OCI-LY7 (cell line): ENCODE measurements around the gene ZNHIT3. TPM values are rescaled to one million over a fixed set of nuclear protein-coding genes. Genes with fewer than 3 reads are reported as not detected.
A peak's percentile ranks its signal among the peaks of the same experiment; 100 is the strongest.
"Not testable (repeated sequence)": the region's sequence is repeated elsewhere in the genome, so short reads cannot be mapped to it uniquely, and the experiment has no call there.

Source experiments
- Bru-seq: library from RNA; stranded (reverse); fragments of 400-500 nt; gene quantifications from one replicate; lab custom pipeline; 2021; lab: Mats Ljungman, UMichigan
- BruChase-seq, 2 experiments: library from RNA; stranded (reverse); fragments of 400-500 nt; gene quantifications; one replicate each; lab custom pipeline; 2021; lab: Mats Ljungman, UMichigan
- BruUV-seq: library from RNA; stranded (reverse); fragments of 400-500 nt; replicated peaks from 2 replicates; lab custom pipeline; 2021; lab: Mats Ljungman, UMichigan
- CTCF ChIA-PET: fragments of 300-600 bp; sonication (Branson Sonifier 250); formaldehyde crosslinking; loops from one replicate; lab custom pipeline; 2022; ENCODE audit warnings: antibody characterized with exemption; ENCODE audit not compliant: unreplicated experiment; lab: Charles Lee
- POLR2A ChIA-PET: fragments of 300-600 bp; sonication (Branson Sonifier 250); formaldehyde crosslinking; loops from one replicate; lab custom pipeline; 2022; ENCODE audit warnings: antibody characterized with exemption; lab: Charles Lee
- DNase-seq: peaks from one replicate; pipeline ENCODE4 v3.0.0-alpha.2; 2015; ENCODE audit warnings: low spot score
- H2AFZ ChIP-seq: fragments of 200-600 bp; sonication (generic), shearing (Covaris generic); 2 replicates; pipeline ENCODE4 v1.6.1; 2014; ENCODE audit warnings: mild to moderate bottlenecking, antibody characterized with exemption, low read length, moderate library complexity
- H3K27ac ChIP-seq: fragments of 200-600 bp; sonication (generic); 2 replicates; pipeline ENCODE4 v1.5.1; 2014; ENCODE audit warnings: mixed run types, low read depth, mild to moderate bottlenecking, moderate library complexity, low read length, inconsistent platforms; ENCODE audit not compliant: poor library complexity, severe bottlenecking
- H3K36me3 ChIP-seq: fragments of 200-600 bp; sonication (generic); 2 replicates; pipeline ENCODE4 v1.6.1; 2014; ENCODE audit warnings: mild to moderate bottlenecking, antibody characterized with exemption, low read length, moderate library complexity, mixed read lengths; ENCODE audit not compliant: insufficient read depth
- H3K4me1 ChIP-seq: fragments of 200-600 bp; sonication (generic); 2 replicates; pipeline ENCODE4 v1.5.1; 2014; ENCODE audit warnings: mild to moderate bottlenecking, low read length; ENCODE audit not compliant: insufficient read depth, poor library complexity, severe bottlenecking
- H3K4me2 ChIP-seq: fragments of 200-600 bp; sonication (generic); 2 replicates; pipeline ENCODE4 v1.6.1; 2014; ENCODE audit warnings: mild to moderate bottlenecking, low read length
- H3K4me3 ChIP-seq: fragments of 200-600 bp; sonication (generic); 2 replicates; pipeline ENCODE4 v1.5.1; 2014; ENCODE audit warnings: mild to moderate bottlenecking, low read depth, low read length; ENCODE audit not compliant: poor library complexity, severe bottlenecking
- H3K79me2 ChIP-seq: fragments of 200-600 bp; sonication (generic); 2 replicates; pipeline ENCODE4 v1.6.1; 2016; ENCODE audit warnings: low read depth, mild to moderate bottlenecking, low read length, moderate library complexity, mixed read lengths; ENCODE audit not compliant: insufficient read depth
- H3K9me2 ChIP-seq: fragments of 200-600 bp; sonication (generic); 2 replicates; pipeline ENCODE4 v1.6.1; 2016; ENCODE audit warnings: mild to moderate bottlenecking, low read length, mixed read lengths; ENCODE audit not compliant: insufficient read depth
- H3K9me3 ChIP-seq: fragments of 200-600 bp; sonication (generic); 2 replicates; pipeline ENCODE4 v1.6.1; 2014; ENCODE audit warnings: mild to moderate bottlenecking, mixed run types, low read length, mixed read lengths
- H4K20me1 ChIP-seq: fragments of 200-600 bp; sonication (generic); 2 replicates; pipeline ENCODE4 v1.6.1; 2014; ENCODE audit warnings: mild to moderate bottlenecking, antibody characterized with exemption, low read length, moderate library complexity, mixed read lengths; ENCODE audit not compliant: insufficient read depth
- EZH2phosphoT487 ChIP-seq: fragments of 200-600 bp; sonication (generic); IDR thresholded peaks from 2 replicates; pipeline ENCODE4 v1.6.1; 2018; ENCODE audit warnings: low read depth, borderline replicate concordance, mild to moderate bottlenecking, mixed run types, antibody characterized with exemption, low read length, moderate library complexity, mixed read lengths
- intact Hi-C: fragments of 100-400 bp; cut with micrococcal nuclease; formaldehyde crosslinking; loops from one replicate; pipeline ENCODE4 v1.10.0; 2022; ENCODE audit not compliant: unreplicated experiment
- long read RNA-seq: library from polyadenylated mRNA; stranded (forward); transcript quantifications from one replicate; pipeline ENCODE4 v2.0.0, GENCODE V29; 2022
- total RNA-seq, 2 experiments: library from RNA; depleted of rRNA in 1 of 2; stranded (reverse); fragments of >200 nt in 1 of 2; shearing (Covaris generic) in 1 of 2; gene quantifications; 2 replicates each; pipeline ENCODE4 v1.2.3, GENCODE V29; 2014 to 2022
- TF ChIP-seq, protein P1 (sequence below): fragments of 200-600 bp; sonication (generic); conservative IDR thresholded peaks from 2 replicates; pipeline ENCODE4 v1.5.1; 2014; ENCODE audit warnings: mild to moderate bottlenecking, antibody characterized with exemption, low read length, moderate library complexity, mixed read lengths

The ZNHIT3 gene
- total RNA-seq (2014; rRNA removed; shearing (Covaris generic)) (40.4 and 42.2 TPM in 2 replicates), total RNA-seq (2022) (47.7 and 50.2 TPM in 2 replicates), Bru-seq, nascent RNA (percentile 71 among the genes with signal in this experiment), BruChase-seq, experiment 1, labeled RNA remaining after a 6-hour chase (percentile 70 among the genes with signal in this experiment), BruChase-seq, experiment 2, labeled RNA remaining after a 2-hour chase (percentile 76 among the genes with signal in this experiment)
- long read RNA-seq, transcript ZNHIT3-204 (5 exons, 951 nt) = major isoform, 40 of 50 reads
- long read RNA-seq, partial matches to known transcripts = 1 of 50 reads
- long read RNA-seq, other reads (novel, unspliced or antisense) = 4 of 50 reads

DNA sequence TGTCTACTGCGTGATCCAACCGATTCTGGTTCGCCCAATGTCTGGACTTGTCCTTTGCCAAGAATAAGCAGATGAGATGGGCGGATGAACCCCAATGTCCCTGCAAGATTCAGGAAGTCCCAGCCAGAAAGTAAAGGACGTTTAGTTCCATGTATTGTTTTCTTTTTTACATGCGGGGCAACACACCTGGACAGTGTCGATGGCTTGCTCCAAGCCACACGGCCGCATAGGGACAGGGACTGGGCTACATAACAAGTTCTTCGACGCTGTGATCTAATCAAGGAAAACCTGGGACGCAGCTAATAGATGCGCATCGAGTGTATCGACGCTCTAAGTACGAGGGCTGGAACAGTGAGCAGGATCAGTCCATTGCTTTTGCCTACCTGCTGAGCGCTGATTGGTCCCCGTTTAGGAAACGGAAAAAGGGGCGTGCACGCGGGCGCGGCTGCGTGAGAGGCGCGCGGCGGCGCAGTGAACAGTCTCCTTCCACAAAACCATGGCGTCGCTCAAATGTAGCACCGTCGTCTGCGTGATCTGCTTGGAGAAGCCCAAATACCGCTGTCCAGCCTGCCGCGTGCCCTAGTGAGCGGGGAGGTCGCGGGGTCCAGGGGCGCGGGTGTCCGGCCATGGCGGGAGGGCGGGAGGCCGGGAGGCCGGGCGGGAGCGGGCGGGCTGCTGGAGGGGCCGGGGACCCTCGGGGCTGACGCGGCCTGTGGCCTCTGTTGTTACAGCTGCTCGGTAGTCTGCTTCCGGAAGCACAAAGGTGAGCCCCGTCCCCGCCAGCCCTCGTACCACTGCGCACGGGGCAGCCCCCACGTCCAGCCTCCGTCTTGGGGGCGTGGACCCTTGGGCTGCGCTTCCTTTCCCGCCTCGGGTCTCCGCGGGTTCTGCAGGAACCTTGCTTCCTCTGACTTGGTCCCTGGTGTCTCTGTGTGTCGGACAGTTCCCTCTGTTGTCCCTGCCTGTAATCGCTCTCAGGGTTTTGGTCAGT lies at the start of gene ZNHIT3:
Gene ZNHIT3 (plus strand): TSS at position 478 of the 991 bp plus-strand sequence. CDS start 19 bp downstream, at position 497.
- ChIA-PET CTCF (no interaction called here), POLR2A (interaction anchor here (1.0 to 1.1 kb wide), 3 partner anchors 32 to 115 kb away, joined by 3 read pairs; partner anchors contain the start of gene MRM1)

DNA sequence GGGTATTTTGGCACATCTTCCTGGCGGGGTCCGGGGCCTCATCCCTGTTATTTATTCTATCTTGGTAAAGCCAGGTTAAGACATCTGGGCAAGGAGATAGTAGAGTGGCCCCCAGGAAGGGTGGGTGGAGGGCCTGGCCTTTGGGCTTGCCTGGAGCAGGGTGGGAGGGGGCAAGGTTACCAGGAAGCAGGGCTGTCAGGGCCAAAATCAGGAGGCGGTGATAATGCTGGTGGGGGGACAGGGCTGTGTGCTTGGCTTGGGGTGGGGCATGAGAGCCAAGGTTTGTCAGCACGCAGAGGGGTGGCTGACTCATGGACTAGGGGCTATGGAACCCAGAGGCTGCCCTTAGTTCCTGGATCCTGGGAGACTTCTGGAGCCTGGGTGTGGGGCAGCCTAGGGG lies 44.7 kb upstream of the ZNHIT3 start:
- H3K4me1 ChIP-seq, H3K4me3 ChIP-seq, POLR2A ChIA-PET, DNase-seq, BruUV-seq, H3K27ac ChIP-seq, H3K36me3 ChIP-seq, intact Hi-C loops, H4K20me1 ChIP-seq, H3K4me2 ChIP-seq, H3K9me3 ChIP-seq, H2AFZ ChIP-seq, H3K79me2 ChIP-seq, H3K9me2 ChIP-seq, CTCF ChIA-PET: not testable (repeated sequence)

More for the DNA sequence above, at the start of gene ZNHIT3:
- H2AFZ ChIP-seq = peak within 1 kb of the TSS; percentile 95
- H3K9me3 ChIP-seq = peaks cover 5% of the 10 kb centered on the region; the same call in 1 of the 2 replicates
- peak within 1 kb of the TSS; percentile 94 for H3K4me3 ChIP-seq
- intact Hi-C loops = loop anchor here (1.0 to 5.0 kb wide), 2 partner anchors 46 to 115 kb away; partner anchors contain the start of genes MRM1, MYO19 and PIGW
- no TSS peak for BruUV-seq
- peaks cover 17% of the 10 kb centered on the region for H3K4me1 ChIP-seq
- no peaks in the 10 kb centered on the region for H3K9me2 ChIP-seq
- TF ChIP-seq, protein P1, sequence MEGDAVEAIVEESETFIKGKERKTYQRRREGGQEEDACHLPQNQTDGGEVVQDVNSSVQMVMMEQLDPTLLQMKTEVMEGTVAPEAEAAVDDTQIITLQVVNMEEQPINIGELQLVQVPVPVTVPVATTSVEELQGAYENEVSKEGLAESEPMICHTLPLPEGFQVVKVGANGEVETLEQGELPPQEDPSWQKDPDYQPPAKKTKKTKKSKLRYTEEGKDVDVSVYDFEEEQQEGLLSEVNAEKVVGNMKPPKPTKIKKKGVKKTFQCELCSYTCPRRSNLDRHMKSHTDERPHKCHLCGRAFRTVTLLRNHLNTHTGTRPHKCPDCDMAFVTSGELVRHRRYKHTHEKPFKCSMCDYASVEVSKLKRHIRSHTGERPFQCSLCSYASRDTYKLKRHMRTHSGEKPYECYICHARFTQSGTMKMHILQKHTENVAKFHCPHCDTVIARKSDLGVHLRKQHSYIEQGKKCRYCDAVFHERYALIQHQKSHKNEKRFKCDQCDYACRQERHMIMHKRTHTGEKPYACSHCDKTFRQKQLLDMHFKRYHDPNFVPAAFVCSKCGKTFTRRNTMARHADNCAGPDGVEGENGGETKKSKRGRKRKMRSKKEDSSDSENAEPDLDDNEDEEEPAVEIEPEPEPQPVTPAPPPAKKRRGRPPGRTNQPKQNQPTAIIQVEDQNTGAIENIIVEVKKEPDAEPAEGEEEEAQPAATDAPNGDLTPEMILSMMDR = no peak
- no peak for TF ChIP-seq EZH2phosphoT487
- H3K27ac ChIP-seq = peak within 1 kb of the TSS; percentile 71
- peak within 1 kb of the TSS; percentile 94 for H3K4me2 ChIP-seq
- no peaks in the 10 kb centered on the region for H4K20me1 ChIP-seq
- peaks cover 48% of the 10 kb centered on the region; the same call in 1 of the 2 replicates for H3K79me2 ChIP-seq
- peak; percentile 94 for DNase-seq
- H3K36me3 ChIP-seq = peaks cover 26% of the 10 kb centered on the region

DNA sequence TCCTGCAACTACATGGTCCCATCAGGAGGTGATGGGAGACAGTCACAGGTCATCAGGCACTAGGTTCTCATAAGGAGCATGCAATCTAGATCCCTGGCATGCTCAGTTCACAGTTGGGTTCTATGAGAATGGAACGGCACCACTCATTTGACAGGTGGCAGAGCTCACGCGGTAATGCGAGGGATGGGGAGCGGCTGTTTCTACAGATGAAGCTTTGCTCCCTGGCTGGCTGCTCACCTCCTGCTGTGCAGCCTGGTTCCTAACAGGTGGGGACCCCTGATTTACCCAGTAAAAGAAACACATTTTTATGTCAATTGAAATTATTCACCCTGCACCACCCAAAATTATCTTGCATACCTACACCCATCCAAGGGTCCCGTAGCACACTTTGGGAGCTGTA lies 42.7 kb upstream of the ZNHIT3 start:
- no peaks in the 10 kb centered on the region for H3K36me3 ChIP-seq
- ChIA-PET POLR2A (no interaction called here), CTCF (no interaction called here)
- H3K4me2 ChIP-seq = no peak overlapping the region
- intact Hi-C loops = no loop called here
- TF ChIP-seq, protein P1 = no peak
- TF ChIP-seq EZH2phosphoT487 = no peak
- H3K9me3 ChIP-seq = no peaks in the 10 kb centered on the region
- H3K27ac ChIP-seq = no peak overlapping the region
- no peaks in the 10 kb centered on the region for H4K20me1 ChIP-seq
- BruUV-seq = no TSS peak
- no peak for DNase-seq
- H3K9me2 ChIP-seq = no peaks in the 10 kb centered on the region
- H3K4me1 ChIP-seq = no peaks in the 10 kb centered on the region
- H3K79me2 ChIP-seq = no peaks in the 10 kb centered on the region
- no peak overlapping the region for H3K4me3 ChIP-seq
- H2AFZ ChIP-seq = no peak overlapping the region

DNA sequence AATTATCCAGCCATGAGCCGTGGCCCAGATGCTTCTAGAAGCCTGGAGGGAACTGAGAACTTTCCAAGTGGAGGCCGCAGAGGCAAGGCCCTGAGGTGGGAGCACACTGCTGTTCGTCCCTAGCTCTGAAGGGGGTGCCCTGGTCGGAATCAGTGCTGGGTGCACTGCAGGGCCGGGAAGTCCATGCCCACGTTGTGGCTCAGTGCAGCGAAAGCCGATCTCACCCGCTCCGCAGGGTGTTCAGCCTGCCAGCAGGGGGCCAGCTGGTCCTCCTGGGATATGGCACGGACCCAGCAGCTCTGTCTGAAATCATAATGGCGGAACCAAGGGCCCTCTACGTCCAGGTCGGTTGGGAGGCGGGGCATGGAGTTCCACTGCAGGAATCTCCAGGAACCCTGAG lies 36.5 kb upstream of the ZNHIT3 start:
- H3K9me3 ChIP-seq, intact Hi-C loops, H3K79me2 ChIP-seq, CTCF ChIA-PET, DNase-seq, H3K36me3 ChIP-seq, H2AFZ ChIP-seq, H3K4me3 ChIP-seq, H3K9me2 ChIP-seq, H3K4me2 ChIP-seq, H3K27ac ChIP-seq, BruUV-seq, H3K4me1 ChIP-seq, H4K20me1 ChIP-seq, POLR2A ChIA-PET: not testable (repeated sequence)
